Lung (tissue), 12 donors: ENCODE data around the gene SLC41A3. TPM values are rescaled to one million over a fixed set of nuclear protein-coding genes. Genes with fewer than 3 reads are reported as not detected.

Source experiments
- ATAC-seq: fragments of 200-7000 bp; cut with Tn5 transposase; one replicate; pipeline ENCODE4 v1.9.1; 2020; ENCODE audit warnings: moderate number of reproducible peaks; ENCODE audit not compliant: insufficient read depth, low FRiP score
- DNase-seq, 3 donors: peaks; one replicate each; pipeline ENCODE4 v3.0.0-alpha.2; 2013 to 2017
- H3K27ac ChIP-seq, 2 donors: one replicate each; pipeline ENCODE4 v1.5.1; 2013; ENCODE audit warnings: mild to moderate bottlenecking in 2 of 2, moderate library complexity in 2 of 2, control low read depth in 1 of 2, inconsistent platforms in 1 of 2, low read depth in 1 of 2, low read length in 1 of 2
- H3K27me3 ChIP-seq, 3 donors: one replicate each; pipeline ENCODE4 v1.5.1; 2013; ENCODE audit warnings: low read length in 2 of 3; ENCODE audit not compliant: control insufficient read depth in 3 of 3, insufficient read depth in 3 of 3
- H3K36me3 ChIP-seq, 4 donors: one replicate each; pipeline ENCODE4 v1.5.1; 2013; ENCODE audit warnings: low read length in 4 of 4, mild to moderate bottlenecking in 1 of 4, moderate library complexity in 1 of 4; ENCODE audit not compliant: control insufficient read depth in 4 of 4, insufficient read depth in 4 of 4
- H3K4me1 ChIP-seq, 5 donors: one replicate each; pipeline ENCODE4 v1.5.1; 2013; ENCODE audit warnings: low read length in 5 of 5, mild to moderate bottlenecking in 2 of 5, moderate library complexity in 1 of 5; ENCODE audit not compliant: control insufficient read depth in 5 of 5, insufficient read depth in 5 of 5
- H3K4me3 ChIP-seq: one replicate; pipeline ENCODE4 v1.5.1; 2013; ENCODE audit warnings: mild to moderate bottlenecking, control low read depth, moderate library complexity
- H3K9ac ChIP-seq, 2 donors: one replicate each; pipeline ENCODE4 v1.5.1; 2013; ENCODE audit warnings: low read length in 2 of 2, control low read depth in 1 of 2; ENCODE audit not compliant: insufficient read depth in 1 of 2
- H3K9me3 ChIP-seq, 4 donors: one replicate each; pipeline ENCODE4 v1.5.1; 2013; ENCODE audit warnings: low read length in 3 of 4, mild to moderate bottlenecking in 1 of 4, moderate library complexity in 1 of 4; ENCODE audit not compliant: control insufficient read depth in 4 of 4, insufficient read depth in 3 of 4
- CTCF ChIP-seq: IDR thresholded peaks from 2 replicates; pipeline ENCODE4 v1.5.1; 2012; ENCODE audit warnings: mild to moderate bottlenecking; ENCODE audit errors: control extremely low read depth, extremely low read depth
- WGBS, 2 donors: extraction: QIAGEN DNeasy Blood & Tissue Kit; methylation state at CpG; one replicate each; pipeline ENCODE4 v1.1.7; 2013; 5-methylcytosine and 5-hydroxymethylcytosine counted together
- polyA plus RNA-seq, 2 donors: library from polyadenylated mRNA; stranded (reverse); fragments of 200-250 nt; gene quantifications; one replicate each; pipeline ENCODE4 v1.2.1, GENCODE V29; 2013
- total RNA-seq, 2 donors: library from RNA; depleted of rRNA in 1 of 2; stranded (reverse); fragments of >200 nt in 1 of 2; gene quantifications; one replicate each; pipeline ENCODE4 v1.2.1, GENCODE V29; 2014 to 2021
- donor health status: control.
- donor health status: control.
- donor health status: Bipolar disorder and iron deficiency.
- donor health status: healthy.
- donor health status: DM: yes; HTN: yes; CAD: no.

SLC41A3 gene
- total and polyA plus RNA-seq, 4 donors, result 16.9 to 50.2 (median 34.8) TPM

- peaks cover 0 to 9% (median 0%) of the 10 kb centered on the region in 5 donors for H3K4me1 ChIP-seq
Observed at GRCh38 chr3:126056088-126056487, 27.8 kb downstream of the SLC41A3 start.

GRCh38 chr3:126054870-126055269 lies 29.1 kb downstream of the SLC41A3 start:
- Histone ChIP-seq H3K9ac (no peak overlapping the region), H3K4me1 (peaks cover 0 to 9% (median 0%) of the 10 kb centered on the region in 5 donors), H3K4me3 (no peak overlapping the region), H3K27me3 (no peaks in the 10 kb centered on the region), H3K27ac (no peak overlapping the region), H3K36me3 (peaks cover 0 to 5% (median 0%) of the 10 kb centered on the region in 4 donors), H3K9me3 (no peaks in the 10 kb centered on the region)
- DNase-seq (no peak), ATAC-seq (no peak)
- no peak for TF ChIP-seq CTCF
- 93 to 95% methylated on average over 5 of the region's 5 CpGs for WGBS, 2 donors

More at GRCh38 chr3:126056088-126056487, 27.8 kb downstream of the SLC41A3 start:
- 98% methylated on average over 10 of the region's 10 CpGs for WGBS, 2 donors
- no peak for TF ChIP-seq CTCF
- Histone ChIP-seq H3K27me3 (no peaks in the 10 kb centered on the region), H3K9me3 (no peaks in the 10 kb centered on the region), H3K27ac (no peak overlapping the region), H3K9ac (no peak overlapping the region), H3K4me3 (no peak overlapping the region), H3K36me3 (peaks cover 0 to 2% (median 0%) of the 10 kb centered on the region in 4 donors)
- ATAC-seq (no peak), DNase-seq (no peak)

- Histone ChIP-seq H3K4me1 (peaks cover 0 to 6% (median 0%) of the 10 kb centered on the region in 5 donors), H3K36me3 (peaks cover 0 to 8% (median 0%) of the 10 kb centered on the region in 4 donors), H3K9ac (no peak overlapping the region), H3K9me3 (no peaks in the 10 kb centered on the region), H3K27me3 (no peaks in the 10 kb centered on the region), H3K27ac (no peak overlapping the region), H3K4me3 (no peak overlapping the region)
- no peak for TF ChIP-seq CTCF
- ATAC-seq (no peak), DNase-seq (no peak)
- WGBS, 2 donors, result 93 to 96% methylated on average over 6 of the region's 6 CpGs
Observed at GRCh38 chr3:126053949-126054569, 29.9 kb downstream of the SLC41A3 start.

- peaks cover 0 to 8% (median 0%) of the 10 kb centered on the region in 4 donors for H3K36me3 ChIP-seq
- DNase-seq (no peak), ATAC-seq (no peak)
- 79 to 88% methylated on average over 1 of the region's 1 CpG for WGBS, 2 donors
- no peak overlapping the region for H3K4me3 ChIP-seq
- peaks cover 0 to 4% (median 0%) of the 10 kb centered on the region in 5 donors for H3K4me1 ChIP-seq
- no peaks in the 10 kb centered on the region for H3K27me3 ChIP-seq
- peak overlapping the region in 1 of 2 donors; percentile 23 for H3K9ac ChIP-seq
- no peaks in the 10 kb centered on the region for H3K9me3 ChIP-seq
- H3K27ac ChIP-seq, result no peak overlapping the region
- no peak for TF ChIP-seq CTCF
Observed at GRCh38 chr3:126053513-126053912, 30.4 kb downstream of the SLC41A3 start.
